Endothelial cell of umbilical vein (primary cell): ENCODE measurements around the gene CYP3A5. TPM values are rescaled to one million over a fixed set of nuclear protein-coding genes. Genes with fewer than 3 reads are reported as not detected.
"Not testable (repeated sequence)": the region's sequence is repeated elsewhere in the genome, so short reads cannot be mapped to it uniquely, and the experiment has no call there.

ENCODE experiments used
- BruUV-seq: library from RNA; stranded (reverse); fragments of 400-500 nt; replicated peaks from 2 replicates; lab custom pipeline; 2021; lab: Mats Ljungman, UMichigan
- CTCF ChIA-PET: fragments of 300-600, 350-600 bp; sonication (Branson Sonifier 250); formaldehyde crosslinking; loops from one replicate; lab custom pipeline; 2021; ENCODE audit warnings: antibody characterized with exemption, inconsistent platforms; lab: Charles Lee
- POLR2A ChIA-PET: fragments of 300-600, 350-600 bp; sonication (Branson Sonifier 250); formaldehyde crosslinking; loops from one replicate; lab custom pipeline; 2021; ENCODE audit warnings: antibody characterized with exemption, inconsistent platforms; lab: Charles Lee
- DNase-seq: peaks from one replicate; pipeline ENCODE4 v3.0.0-alpha.2; 2011; ENCODE audit warnings: low read depth, low spot score
- FAIRE-seq: peaks from 2 replicates; lab custom pipeline; 2011; peaks lifted over from hg19 to GRCh38; lab: Jason Lieb, UNC
- H2AFZ ChIP-seq: 2 replicates; pipeline ENCODE4 v1.6.0; 2012; ENCODE audit warnings: low read depth, low read length, control low read depth, inconsistent platforms
- H3K27ac ChIP-seq: 2 replicates; pipeline ENCODE4 v1.5.1; 2011; ENCODE audit warnings: low read depth, mild to moderate bottlenecking, control low read depth, low read length, moderate library complexity; ENCODE audit not compliant: insufficient read depth
- H3K27me3 ChIP-seq, 2 experiments: 2 replicates each; pipeline versions ENCODE4 v1.6.0 to v1.6.1; 2011; ENCODE audit warnings: low read length in 2 of 2, mixed read lengths in 1 of 2; ENCODE audit not compliant: control insufficient read depth in 2 of 2, insufficient read depth in 2 of 2
- H3K36me3 ChIP-seq, 2 experiments: 2 replicates in 1 of 2; 3 replicates in 1 of 2; pipeline ENCODE4 v1.5.1; 2011; ENCODE audit warnings: low read length in 2 of 2, mild to moderate bottlenecking in 1 of 2, moderate library complexity in 1 of 2; ENCODE audit not compliant: control insufficient read depth in 2 of 2, insufficient read depth in 2 of 2; ENCODE audit errors: extremely low read depth in 1 of 2
- H3K4me1 ChIP-seq: 3 replicates; pipeline ENCODE4 v1.5.1; 2011; ENCODE audit warnings: mild to moderate bottlenecking, low read length; ENCODE audit not compliant: control insufficient read depth, insufficient read depth; ENCODE audit errors: extremely low read depth
- H3K4me2 ChIP-seq: 2 replicates; pipeline ENCODE4 v1.6.1; 2011; ENCODE audit warnings: low read length, control low read depth, mixed read lengths; ENCODE audit not compliant: insufficient read depth
- H3K4me3 ChIP-seq, 3 experiments: fragments of 200-600 bp in 1 of 3; sonication (generic), shearing (Covaris generic) in 1 of 3; replicated peaks in 1 of 3; 2 replicates each; pipeline ENCODE4 v1.5.1; 2011 to 2016; ENCODE audit warnings: control low read depth in 3 of 3, low read length in 3 of 3, mild to moderate bottlenecking in 2 of 3, inconsistent platforms in 1 of 3, low read depth in 1 of 3, moderate library complexity in 1 of 3; ENCODE audit not compliant: insufficient read depth in 1 of 3
- H3K79me2 ChIP-seq: 2 replicates; pipeline ENCODE4 v1.6.0; 2012; ENCODE audit warnings: low read length, inconsistent platforms; ENCODE audit not compliant: control insufficient read depth, insufficient read depth
- H3K9ac ChIP-seq: replicated peaks from 2 replicates; pipeline ENCODE3; 2011; ENCODE audit warnings: low read length, control low read depth; ENCODE audit not compliant: insufficient read depth; ENCODE audit errors: extremely low read depth
- H3K9me1 ChIP-seq: replicated peaks from 3 replicates; pipeline ENCODE4 v1.6.0; 2011; ENCODE audit warnings: mild to moderate bottlenecking, low read length; ENCODE audit not compliant: control insufficient read depth, insufficient read depth; ENCODE audit errors: extremely low read depth
- H3K9me3 ChIP-seq: replicated peaks from 2 replicates; pipeline ENCODE4 v1.5.1; 2012; ENCODE audit warnings: low read length, inconsistent platforms; ENCODE audit not compliant: control insufficient read depth, insufficient read depth
- H4K20me1 ChIP-seq: replicated peaks from 2 replicates; pipeline ENCODE3; 2011; ENCODE audit warnings: mild to moderate bottlenecking, low read length; ENCODE audit not compliant: control insufficient read depth, insufficient read depth; ENCODE audit errors: extremely low read depth
- EZH2 ChIP-seq: IDR thresholded peaks from 2 replicates; pipeline ENCODE4 v1.6.1; 2012; ENCODE audit warnings: borderline replicate concordance, low read depth, mild to moderate bottlenecking, moderate library complexity, low read length, inconsistent platforms; ENCODE audit not compliant: severe bottlenecking
- FOS ChIP-seq: IDR thresholded peaks from 2 replicates; pipeline ENCODE4 v1.6.1; 2011; ENCODE audit warnings: mild to moderate bottlenecking, low read length, moderate library complexity, borderline replicate concordance; ENCODE audit not compliant: insufficient read depth
- GATA2 ChIP-seq: IDR thresholded peaks from 2 replicates; pipeline ENCODE4 v1.7.0; 2011; ENCODE audit warnings: low read depth, mild to moderate bottlenecking, moderate library complexity, mixed read lengths, low read length; ENCODE audit not compliant: insufficient read length, insufficient read depth
- JUN ChIP-seq: IDR thresholded peaks from 2 replicates; pipeline ENCODE4 v1.6.1; 2011; ENCODE audit warnings: borderline replicate concordance, low read depth; ENCODE audit not compliant: insufficient read length, insufficient read depth
- MYC ChIP-seq: IDR thresholded peaks from one replicate; pipeline ENCODE4 v1.6.1; 2011; ENCODE audit warnings: mild to moderate bottlenecking, low read depth, low read length
- POLR2A ChIP-seq: IDR thresholded peaks from 2 replicates; pipeline ENCODE4 v1.6.1; 2012; ENCODE audit warnings: low read depth, mild to moderate bottlenecking, control low read depth, low read length
- POLR2AphosphoS5 ChIP-seq: IDR thresholded peaks from 2 replicates; pipeline ENCODE4 v1.6.1; 2012; ENCODE audit warnings: low read depth, mild to moderate bottlenecking, control low read depth, low read length, moderate library complexity; ENCODE audit not compliant: insufficient read depth
- dilution Hi-C: fragments of 300-500 bp; cut with MboI; formaldehyde crosslinking; loops from one replicate; pipeline ENCODE4 v1.15.0; 2019; ENCODE audit warnings: low sequenced_read_pairs; ENCODE audit not compliant: extremely low pct_ligation_motif_present
- intact Hi-C: fragments of 100-400 bp; cut with micrococcal nuclease; formaldehyde crosslinking; loops from one replicate; pipeline ENCODE4 v1.10.0; 2022
- polyA plus RNA-seq, 4 experiments: library from polyadenylated mRNA; depleted of rRNA in 3 of 4; stranded (reverse) in 3 of 4; unstranded in 1 of 4; fragments of >200 nt; gene quantifications; 2 replicates each; pipeline versions ENCODE4 v1.2.1 to v1.2.3, GENCODE V29; 2011 to 2012; ENCODE audit warnings: missing spikeins in 1 of 4
- total RNA-seq: library from RNA; stranded (reverse); gene quantifications from 2 replicates; pipeline ENCODE4 v1.2.3, GENCODE V29; 2021
- TF ChIP-seq, protein P1 (sequence below): IDR thresholded peaks from 2 replicates; pipeline ENCODE4 v1.6.1; 2011; ENCODE audit not compliant: insufficient read depth, insufficient read length
- TF ChIP-seq, protein P2 (sequence below), 2 donors: IDR thresholded peaks; 1 replicate in 1 of 2; 2 replicates in 1 of 2; pipeline ENCODE4 v1.5.1; 2011; ENCODE audit warnings: low read length in 2 of 2, mild to moderate bottlenecking in 2 of 2, moderate library complexity in 2 of 2, control low read depth in 1 of 2, inconsistent platforms in 1 of 2, low read depth in 1 of 2; ENCODE audit not compliant: insufficient read depth in 1 of 2; ENCODE audit errors: extremely low read depth in 1 of 2

Gene CYP3A5
- total and polyA plus RNA-seq, 2 donors (not counting 3 experiments of a cell fraction or from before 2014, with no cell fraction given) = not detected

DNA sequence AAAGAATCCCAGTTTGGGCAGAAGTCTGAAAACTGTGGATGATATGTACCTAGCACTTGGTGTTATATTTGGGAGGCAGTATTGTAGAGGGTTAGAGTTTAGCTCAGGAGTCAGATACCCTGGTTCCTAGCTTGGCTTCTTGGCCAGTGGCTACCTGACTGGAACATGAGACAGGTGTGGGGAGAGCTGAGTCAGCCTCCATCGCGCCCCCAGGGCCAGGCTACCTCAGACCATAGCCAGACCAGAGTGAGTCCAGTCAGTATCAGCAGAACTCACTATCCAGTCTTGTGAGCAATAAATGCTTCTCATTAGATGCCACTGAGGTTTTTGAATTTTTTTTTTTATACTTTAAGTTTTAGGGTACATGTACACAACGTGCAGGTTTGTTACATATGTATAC, 26.0 kb downstream of the CYP3A5 start:
- CTCF ChIA-PET = no interaction called here
- dilution Hi-C loops = no loop called here

DNA sequence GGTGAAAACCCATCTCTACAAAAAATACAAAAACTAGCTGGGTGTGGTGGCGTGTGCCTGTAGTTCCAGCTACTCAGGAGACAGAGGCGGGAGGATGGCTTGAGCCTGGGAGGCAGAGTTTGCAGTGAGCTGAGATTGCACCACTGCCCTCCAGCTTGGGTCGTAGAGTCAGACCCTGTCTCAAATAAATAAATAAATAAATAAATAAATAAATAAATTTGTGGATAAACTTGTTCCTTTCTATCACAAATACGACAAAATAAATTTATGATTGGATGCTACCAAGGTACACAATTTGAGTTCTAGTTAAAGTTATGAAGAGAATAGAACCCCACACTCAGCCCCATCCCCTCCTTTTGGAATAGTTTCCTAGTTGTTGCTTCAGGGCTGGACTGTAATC, 26.5 kb downstream of the CYP3A5 start:
- H3K4me1 ChIP-seq, H3K36me3 ChIP-seq, H3K4me3 ChIP-seq, H3K79me2 ChIP-seq, dilution Hi-C loops, intact Hi-C loops, BruUV-seq, H3K9me3 ChIP-seq, H4K20me1 ChIP-seq, H3K9me1 ChIP-seq, H2AFZ ChIP-seq, H3K27ac ChIP-seq, CTCF ChIA-PET, H3K4me2 ChIP-seq, H3K27me3 ChIP-seq, POLR2A ChIA-PET, DNase-seq, FAIRE-seq, H3K9ac ChIP-seq: not testable (repeated sequence)

More for the DNA sequence above, 26.0 kb downstream of the CYP3A5 start:
- TF ChIP-seq JUN (no peak), GATA2 (no peak), EZH2 (no peak), FOS (no peak), MYC (no peak), POLR2A (no peak), POLR2AphosphoS5 (no peak)
- TF ChIP-seq, protein P1, sequence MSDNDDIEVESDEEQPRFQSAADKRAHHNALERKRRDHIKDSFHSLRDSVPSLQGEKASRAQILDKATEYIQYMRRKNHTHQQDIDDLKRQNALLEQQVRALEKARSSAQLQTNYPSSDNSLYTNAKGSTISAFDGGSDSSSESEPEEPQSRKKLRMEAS = no peak
- TF ChIP-seq, protein P2, sequence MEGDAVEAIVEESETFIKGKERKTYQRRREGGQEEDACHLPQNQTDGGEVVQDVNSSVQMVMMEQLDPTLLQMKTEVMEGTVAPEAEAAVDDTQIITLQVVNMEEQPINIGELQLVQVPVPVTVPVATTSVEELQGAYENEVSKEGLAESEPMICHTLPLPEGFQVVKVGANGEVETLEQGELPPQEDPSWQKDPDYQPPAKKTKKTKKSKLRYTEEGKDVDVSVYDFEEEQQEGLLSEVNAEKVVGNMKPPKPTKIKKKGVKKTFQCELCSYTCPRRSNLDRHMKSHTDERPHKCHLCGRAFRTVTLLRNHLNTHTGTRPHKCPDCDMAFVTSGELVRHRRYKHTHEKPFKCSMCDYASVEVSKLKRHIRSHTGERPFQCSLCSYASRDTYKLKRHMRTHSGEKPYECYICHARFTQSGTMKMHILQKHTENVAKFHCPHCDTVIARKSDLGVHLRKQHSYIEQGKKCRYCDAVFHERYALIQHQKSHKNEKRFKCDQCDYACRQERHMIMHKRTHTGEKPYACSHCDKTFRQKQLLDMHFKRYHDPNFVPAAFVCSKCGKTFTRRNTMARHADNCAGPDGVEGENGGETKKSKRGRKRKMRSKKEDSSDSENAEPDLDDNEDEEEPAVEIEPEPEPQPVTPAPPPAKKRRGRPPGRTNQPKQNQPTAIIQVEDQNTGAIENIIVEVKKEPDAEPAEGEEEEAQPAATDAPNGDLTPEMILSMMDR (IDR thresholded peaks at IDR 0.05; ENCODE audit: extremely low read depth in 1 of 2, insufficient read depth in 1 of 2, low read depth in 1 of 2, low read length in 2 of 2) = no peak
- intact Hi-C loops = no loop called here
- H3K4me2 ChIP-seq = no peak overlapping the region
- no peaks in the 10 kb centered on the region for H3K9me3 ChIP-seq
- no peak overlapping the region for H3K4me3 ChIP-seq
- H3K27me3 ChIP-seq = no peaks in the 10 kb centered on the region
- no peak overlapping the region for H3K27ac ChIP-seq
- H4K20me1 ChIP-seq = no peaks in the 10 kb centered on the region
- no TSS peak for BruUV-seq
- no peak for DNase-seq
- H3K9me1 ChIP-seq = no peaks in the 10 kb centered on the region
- H3K9ac ChIP-seq = no peak overlapping the region
- no peaks in the 10 kb centered on the region for H3K36me3 ChIP-seq
- no peak for FAIRE-seq
- no peak overlapping the region for H2AFZ ChIP-seq
- POLR2A ChIA-PET = no interaction called here
- H3K79me2 ChIP-seq = no peaks in the 10 kb centered on the region
- H3K4me1 ChIP-seq = no peaks in the 10 kb centered on the region
